Measurements from ENCODE around the gene ANO3. TPM values are rescaled to one million over a fixed set of nuclear protein-coding genes. Genes with fewer than 3 reads are reported as not detected.

The ANO3 gene
- under 0.01 TPM in 1 of 2 replicates, not detected in the other for total RNA-seq

GRCh38 chr11:26331911-26332571 is at the start of gene ANO3:
TSS of gene ANO3 (plus strand) at chr11:26332130. CDS start at chr11:26332276, 146 bp downstream.

GRCh38 chr11:26571861-26572654 is 240.1 kb downstream of the ANO3 start, which contains the start of gene MUC15:
TSS of gene MUC15 (minus strand) at chr11:26572263. CDS start at chr11:26567094, 5,169 bp downstream.

Other genes with a start within 250 kb of the ANO3 start
- gene MUC15, start 240.1 kb downstream of the ANO3 start, total RNA-seq = not detected in 2 replicates